ENCODE results near the gene L3MBTL4.

DNA sequence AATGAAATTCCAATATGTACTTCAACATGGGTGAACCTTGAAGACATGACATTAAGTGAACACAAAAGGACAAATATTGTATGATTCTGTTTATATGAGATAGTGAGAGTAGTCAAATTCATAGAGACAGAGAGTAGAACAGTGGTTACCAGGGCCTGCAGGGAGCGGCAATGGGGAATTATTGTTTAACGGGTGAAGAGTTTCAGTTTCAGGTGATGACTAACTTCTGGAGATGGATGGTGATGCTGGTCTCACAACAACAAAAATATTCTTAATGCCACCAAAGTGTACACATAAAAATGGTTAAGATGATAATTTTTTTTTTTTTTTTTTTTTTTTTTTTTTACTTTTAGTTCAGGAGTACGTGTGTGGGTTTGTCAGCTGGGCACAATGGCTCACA lies 410.0 kb downstream of the L3MBTL4 start:
- TF ChIP-seq, protein P1, sequence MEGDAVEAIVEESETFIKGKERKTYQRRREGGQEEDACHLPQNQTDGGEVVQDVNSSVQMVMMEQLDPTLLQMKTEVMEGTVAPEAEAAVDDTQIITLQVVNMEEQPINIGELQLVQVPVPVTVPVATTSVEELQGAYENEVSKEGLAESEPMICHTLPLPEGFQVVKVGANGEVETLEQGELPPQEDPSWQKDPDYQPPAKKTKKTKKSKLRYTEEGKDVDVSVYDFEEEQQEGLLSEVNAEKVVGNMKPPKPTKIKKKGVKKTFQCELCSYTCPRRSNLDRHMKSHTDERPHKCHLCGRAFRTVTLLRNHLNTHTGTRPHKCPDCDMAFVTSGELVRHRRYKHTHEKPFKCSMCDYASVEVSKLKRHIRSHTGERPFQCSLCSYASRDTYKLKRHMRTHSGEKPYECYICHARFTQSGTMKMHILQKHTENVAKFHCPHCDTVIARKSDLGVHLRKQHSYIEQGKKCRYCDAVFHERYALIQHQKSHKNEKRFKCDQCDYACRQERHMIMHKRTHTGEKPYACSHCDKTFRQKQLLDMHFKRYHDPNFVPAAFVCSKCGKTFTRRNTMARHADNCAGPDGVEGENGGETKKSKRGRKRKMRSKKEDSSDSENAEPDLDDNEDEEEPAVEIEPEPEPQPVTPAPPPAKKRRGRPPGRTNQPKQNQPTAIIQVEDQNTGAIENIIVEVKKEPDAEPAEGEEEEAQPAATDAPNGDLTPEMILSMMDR (IDR thresholded peaks at IDR 0.05 in 8 of 11, conservative IDR thresholded peaks at IDR 0.05 in 3 of 11) = no peak
- no peak for TF ChIP-seq POLR2A (IDR thresholded peaks at IDR 0.05)

All from spleen (tissue), 7 donors.